Measurements from ENCODE around the gene BBS9.

The BBS9 gene

GRCh38 chr7:33636359-33636758 lies 507.0 kb downstream of the BBS9 start:
- Histone ChIP-seq H3K9me3 (ENCODE audit: control insufficient read depth, low read length) (no peaks in the 10 kb centered on the region), H3K4me1 (ENCODE audit: control insufficient read depth, insufficient read depth, low read length) (no peaks in the 10 kb centered on the region), H3K36me3 (ENCODE audit: control insufficient read depth, insufficient read depth, low read length) (no peaks in the 10 kb centered on the region), H3K27me3 (ENCODE audit: control insufficient read depth, insufficient read depth, low read length) (no peaks in the 10 kb centered on the region), H3K9ac (ENCODE audit: low read length) (no peak overlapping the region), H3K4me3 (ENCODE audit: low read length) (no peak overlapping the region)

GRCh38 chr7:33639552-33640197 lies 510.3 kb downstream of the BBS9 start:
- Histone ChIP-seq H3K9me3 (ENCODE audit: control insufficient read depth, low read length) (no peaks in the 10 kb centered on the region), H3K9ac (ENCODE audit: low read length) (no peak overlapping the region), H3K36me3 (ENCODE audit: control insufficient read depth, insufficient read depth, low read length) (no peaks in the 10 kb centered on the region), H3K27me3 (ENCODE audit: control insufficient read depth, insufficient read depth, low read length) (no peaks in the 10 kb centered on the region), H3K4me3 (ENCODE audit: low read length) (no peak overlapping the region), H3K4me1 (ENCODE audit: control insufficient read depth, insufficient read depth, low read length) (no peaks in the 10 kb centered on the region)

- no peaks in the 10 kb centered on the region for H3K4me1 ChIP-seq (ENCODE audit: control insufficient read depth, insufficient read depth, low read length)
- no peaks in the 10 kb centered on the region for H3K27me3 ChIP-seq (ENCODE audit: control insufficient read depth, insufficient read depth, low read length)
- H3K9me3 ChIP-seq (ENCODE audit: control insufficient read depth, low read length), result no peaks in the 10 kb centered on the region
- no peak overlapping the region for H3K9ac ChIP-seq (ENCODE audit: low read length)
- H3K36me3 ChIP-seq (ENCODE audit: control insufficient read depth, insufficient read depth, low read length), result no peaks in the 10 kb centered on the region
- no peak overlapping the region for H3K4me3 ChIP-seq (ENCODE audit: low read length)
Measured at GRCh38 chr7:33640741-33641140, 511.4 kb downstream of the BBS9 start.

- Histone ChIP-seq H3K9ac (ENCODE audit: low read length) (no peak overlapping the region), H3K27me3 (ENCODE audit: control insufficient read depth, insufficient read depth, low read length) (no peaks in the 10 kb centered on the region), H3K4me1 (ENCODE audit: control insufficient read depth, insufficient read depth, low read length) (no peaks in the 10 kb centered on the region)
Measured at GRCh38 chr7:33642312-33642711, 512.9 kb downstream of the BBS9 start.

GRCh38 chr7:33643530-33643929 lies 514.2 kb downstream of the BBS9 start:
- Histone ChIP-seq H3K36me3 (ENCODE audit: control insufficient read depth, insufficient read depth, low read length) (no peaks in the 10 kb centered on the region), H3K9ac (ENCODE audit: low read length) (no peak overlapping the region), H3K27me3 (ENCODE audit: control insufficient read depth, insufficient read depth, low read length) (no peaks in the 10 kb centered on the region), H3K4me3 (ENCODE audit: low read length) (no peak overlapping the region), H3K4me1 (ENCODE audit: control insufficient read depth, insufficient read depth, low read length) (no peaks in the 10 kb centered on the region), H3K9me3 (ENCODE audit: control insufficient read depth, low read length) (no peaks in the 10 kb centered on the region)

More at GRCh38 chr7:33642312-33642711, 512.9 kb downstream of the BBS9 start:
- no peaks in the 10 kb centered on the region for H3K9me3 ChIP-seq (ENCODE audit: control insufficient read depth, low read length)
- H3K36me3 ChIP-seq (ENCODE audit: control insufficient read depth, insufficient read depth, low read length), result no peaks in the 10 kb centered on the region
- no peak overlapping the region for H3K4me3 ChIP-seq (ENCODE audit: low read length)

GRCh38 chr7:33644489-33644888 lies 515.1 kb downstream of the BBS9 start:
- Histone ChIP-seq H3K27me3 (ENCODE audit: control insufficient read depth, insufficient read depth, low read length) (no peaks in the 10 kb centered on the region), H3K9me3 (ENCODE audit: control insufficient read depth, low read length) (no peaks in the 10 kb centered on the region), H3K4me3 (ENCODE audit: low read length) (no peak overlapping the region), H3K9ac (ENCODE audit: low read length) (no peak overlapping the region), H3K4me1 (ENCODE audit: control insufficient read depth, insufficient read depth, low read length) (no peaks in the 10 kb centered on the region), H3K36me3 (ENCODE audit: control insufficient read depth, insufficient read depth, low read length) (no peaks in the 10 kb centered on the region)

- no peak overlapping the region for H3K9ac ChIP-seq (ENCODE audit: low read length)
- no peak overlapping the region for H3K4me3 ChIP-seq (ENCODE audit: low read length)
- no peaks in the 10 kb centered on the region for H3K9me3 ChIP-seq (ENCODE audit: control insufficient read depth, low read length)
- no peaks in the 10 kb centered on the region for H3K36me3 ChIP-seq (ENCODE audit: control insufficient read depth, insufficient read depth, low read length)
- H3K4me1 ChIP-seq (ENCODE audit: control insufficient read depth, insufficient read depth, low read length), result no peaks in the 10 kb centered on the region
- H3K27me3 ChIP-seq (ENCODE audit: control insufficient read depth, insufficient read depth, low read length), result no peaks in the 10 kb centered on the region
Measured at GRCh38 chr7:33645104-33645503, 515.7 kb downstream of the BBS9 start.

- Histone ChIP-seq H3K4me1 (ENCODE audit: control insufficient read depth, insufficient read depth, low read length) (no peaks in the 10 kb centered on the region), H3K27me3 (ENCODE audit: control insufficient read depth, insufficient read depth, low read length) (no peaks in the 10 kb centered on the region), H3K36me3 (ENCODE audit: control insufficient read depth, insufficient read depth, low read length) (no peaks in the 10 kb centered on the region), H3K4me3 (ENCODE audit: low read length) (no peak overlapping the region), H3K9ac (ENCODE audit: low read length) (no peak overlapping the region), H3K9me3 (ENCODE audit: control insufficient read depth, low read length) (no peaks in the 10 kb centered on the region)
Measured at GRCh38 chr7:33646166-33646565, 516.8 kb downstream of the BBS9 start.

GRCh38 chr7:33646891-33647391 lies 517.6 kb downstream of the BBS9 start:
- no peaks in the 10 kb centered on the region for H3K4me1 ChIP-seq (ENCODE audit: control insufficient read depth, insufficient read depth, low read length)
- H3K27me3 ChIP-seq (ENCODE audit: control insufficient read depth, insufficient read depth, low read length), result no peaks in the 10 kb centered on the region
- no peak overlapping the region for H3K4me3 ChIP-seq (ENCODE audit: low read length)
- H3K36me3 ChIP-seq (ENCODE audit: control insufficient read depth, insufficient read depth, low read length), result no peaks in the 10 kb centered on the region
- no peak overlapping the region for H3K9ac ChIP-seq (ENCODE audit: low read length)
- H3K9me3 ChIP-seq (ENCODE audit: control insufficient read depth, low read length), result no peaks in the 10 kb centered on the region

- Histone ChIP-seq H3K9ac (ENCODE audit: low read length) (no peak overlapping the region), H3K4me1 (ENCODE audit: control insufficient read depth, insufficient read depth, low read length) (no peaks in the 10 kb centered on the region), H3K27me3 (ENCODE audit: control insufficient read depth, insufficient read depth, low read length) (no peaks in the 10 kb centered on the region), H3K36me3 (ENCODE audit: control insufficient read depth, insufficient read depth, low read length) (no peaks in the 10 kb centered on the region), H3K4me3 (ENCODE audit: low read length) (no peak overlapping the region), H3K9me3 (ENCODE audit: control insufficient read depth, low read length) (no peaks in the 10 kb centered on the region)
Measured at GRCh38 chr7:33649476-33650441, 520.4 kb downstream of the BBS9 start.

- H3K27me3 ChIP-seq (ENCODE audit: control insufficient read depth, insufficient read depth, low read length), result no peaks in the 10 kb centered on the region
- no peaks in the 10 kb centered on the region for H3K9me3 ChIP-seq (ENCODE audit: control insufficient read depth, low read length)
- H3K36me3 ChIP-seq (ENCODE audit: control insufficient read depth, insufficient read depth, low read length), result no peaks in the 10 kb centered on the region
- H3K4me3 ChIP-seq (ENCODE audit: low read length), result no peak overlapping the region
- no peak overlapping the region for H3K9ac ChIP-seq (ENCODE audit: low read length)
- H3K4me1 ChIP-seq (ENCODE audit: control insufficient read depth, insufficient read depth, low read length), result no peaks in the 10 kb centered on the region
Measured at GRCh38 chr7:33650828-33651227, 521.5 kb downstream of the BBS9 start.

GRCh38 chr7:33651998-33652515 lies 522.7 kb downstream of the BBS9 start:
- Histone ChIP-seq H3K4me1 (ENCODE audit: control insufficient read depth, insufficient read depth, low read length) (no peaks in the 10 kb centered on the region), H3K9me3 (ENCODE audit: control insufficient read depth, low read length) (no peaks in the 10 kb centered on the region), H3K27me3 (ENCODE audit: control insufficient read depth, insufficient read depth, low read length) (no peaks in the 10 kb centered on the region), H3K4me3 (ENCODE audit: low read length) (no peak overlapping the region), H3K36me3 (ENCODE audit: control insufficient read depth, insufficient read depth, low read length) (no peaks in the 10 kb centered on the region), H3K9ac (ENCODE audit: low read length) (no peak overlapping the region)
